Stimulated activated CD4-positive, alpha-beta T cell treated with anti-CD3 and anti-CD28 coated beads, Interleukin-1b, Interleukin-23, amount 100 ng/mL, for 48 hours (primary cell): ENCODE data around the gene ZFYVE21.

Source experiments
- DNase-seq: peaks from one replicate; pipeline ENCODE4 v3.0.0-alpha.2; 2020

Gene ZFYVE21

GRCh38 chr14:103692871-103693270 lies 22.7 kb upstream of the ZFYVE21 start:
- DNase-seq = no peak

GRCh38 chr14:103693515-103693914 lies 22.1 kb upstream of the ZFYVE21 start:
- no peak for DNase-seq

GRCh38 chr14:103694572-103695026 lies 21.0 kb upstream of the ZFYVE21 start:
- DNase-seq = no peak

- no peak for DNase-seq
These were observed 20.1 kb upstream of the ZFYVE21 start for GRCh38 chr14:103695296-103696069.

- no peak for DNase-seq
These were observed 19.6 kb upstream of the ZFYVE21 start for GRCh38 chr14:103696070-103696402.

- no peak for DNase-seq
These were observed 19.0 kb upstream of the ZFYVE21 start for GRCh38 chr14:103696466-103697071.

- no peak for DNase-seq
These were observed 18.4 kb upstream of the ZFYVE21 start for GRCh38 chr14:103697206-103697602.

GRCh38 chr14:103697603-103698379 lies 17.8 kb upstream of the ZFYVE21 start:
- no peak for DNase-seq

GRCh38 chr14:103698380-103699260 lies 17.0 kb upstream of the ZFYVE21 start:
- DNase-seq = no peak

GRCh38 chr14:103699261-103699661 lies 16.3 kb upstream of the ZFYVE21 start:
- DNase-seq = no peak

- DNase-seq = no peak
These were observed 15.5 kb upstream of the ZFYVE21 start for GRCh38 chr14:103699901-103700752.

GRCh38 chr14:103700753-103701490 lies 14.7 kb upstream of the ZFYVE21 start:
- DNase-seq = no peak

GRCh38 chr14:103702095-103702494 lies 13.5 kb upstream of the ZFYVE21 start:
- DNase-seq = no peak

- no peak for DNase-seq
These were observed 12.8 kb upstream of the ZFYVE21 start for GRCh38 chr14:103702497-103703432.

GRCh38 chr14:103703433-103704385 lies 11.9 kb upstream of the ZFYVE21 start:
- no peak for DNase-seq

- DNase-seq = no peak
These were observed 10.9 kb upstream of the ZFYVE21 start for GRCh38 chr14:103704708-103705107.

- DNase-seq = no peak
These were observed 10.5 kb upstream of the ZFYVE21 start for GRCh38 chr14:103705118-103705503.

- no peak for DNase-seq
These were observed 9.9 kb upstream of the ZFYVE21 start for GRCh38 chr14:103705504-103706284.
